Upper lobe of right lung (tissue), 1 donor: ENCODE data around the gene TMEM132A. TPM values are rescaled to one million over a fixed set of nuclear protein-coding genes. Genes with fewer than 3 reads are reported as not detected.
A peak's percentile ranks its signal among the peaks of the same experiment; 100 is the strongest.

Experiments
- ATAC-seq: fragments of 200-7000 bp; cut with Tn5 transposase; one replicate; pipeline ENCODE4 v1.9.1; 2020; ENCODE audit warnings: mild to moderate bottlenecking, moderate library complexity
- DNase-seq: peaks from one replicate; pipeline ENCODE4 v3.0.0-alpha.2; 2020
- H3K27ac ChIP-seq: fragments of 200-600 bp; one replicate; pipeline ENCODE4 v1.8.0; 2022
- H3K27me3 ChIP-seq: fragments of 200-600 bp; one replicate; pipeline ENCODE4 v1.8.0; 2022; ENCODE audit warnings: mild to moderate bottlenecking
- H3K36me3 ChIP-seq: fragments of 200-600 bp; one replicate; pipeline ENCODE4 v1.8.0; 2022
- H3K4me1 ChIP-seq: fragments of 200-600 bp; one replicate; pipeline ENCODE4 v1.8.0; 2022
- H3K4me3 ChIP-seq: fragments of 200-600 bp; one replicate; pipeline ENCODE4 v1.8.0; 2022; ENCODE audit warnings: mild to moderate bottlenecking
- H3K9me3 ChIP-seq: fragments of 200-600 bp; one replicate; pipeline ENCODE4 v1.8.0; 2022
- intact Hi-C: fragments of 100-400 bp; cut with DNase I; formaldehyde crosslinking; loops from one replicate; pipeline ENCODE4 v1.11.0; 2022
- long read RNA-seq: library from polyadenylated mRNA; unstranded; transcript quantifications from one replicate; pipeline ENCODE4 v2.0.0, GENCODE V29; 2021
- total RNA-seq: library from RNA; stranded (reverse); fragmentation: NEBNext Ultra II Directional; extraction: Animal tissue kit (Norgen Biotek cat#: 25700); gene quantifications from one replicate; pipeline ENCODE4 v1.2.1, GENCODE V29; 2021
- TF ChIP-seq, protein P1 (sequence below): fragments of 200-600 bp; IDR thresholded peaks from one replicate; pipeline ENCODE4 v1.8.0; 2022; ENCODE audit warnings: antibody characterized with exemption
- donor health status: DM: no; HTN: yes; CAD: no; lungs with severe emphysema.

Gene TMEM132A, protein sequence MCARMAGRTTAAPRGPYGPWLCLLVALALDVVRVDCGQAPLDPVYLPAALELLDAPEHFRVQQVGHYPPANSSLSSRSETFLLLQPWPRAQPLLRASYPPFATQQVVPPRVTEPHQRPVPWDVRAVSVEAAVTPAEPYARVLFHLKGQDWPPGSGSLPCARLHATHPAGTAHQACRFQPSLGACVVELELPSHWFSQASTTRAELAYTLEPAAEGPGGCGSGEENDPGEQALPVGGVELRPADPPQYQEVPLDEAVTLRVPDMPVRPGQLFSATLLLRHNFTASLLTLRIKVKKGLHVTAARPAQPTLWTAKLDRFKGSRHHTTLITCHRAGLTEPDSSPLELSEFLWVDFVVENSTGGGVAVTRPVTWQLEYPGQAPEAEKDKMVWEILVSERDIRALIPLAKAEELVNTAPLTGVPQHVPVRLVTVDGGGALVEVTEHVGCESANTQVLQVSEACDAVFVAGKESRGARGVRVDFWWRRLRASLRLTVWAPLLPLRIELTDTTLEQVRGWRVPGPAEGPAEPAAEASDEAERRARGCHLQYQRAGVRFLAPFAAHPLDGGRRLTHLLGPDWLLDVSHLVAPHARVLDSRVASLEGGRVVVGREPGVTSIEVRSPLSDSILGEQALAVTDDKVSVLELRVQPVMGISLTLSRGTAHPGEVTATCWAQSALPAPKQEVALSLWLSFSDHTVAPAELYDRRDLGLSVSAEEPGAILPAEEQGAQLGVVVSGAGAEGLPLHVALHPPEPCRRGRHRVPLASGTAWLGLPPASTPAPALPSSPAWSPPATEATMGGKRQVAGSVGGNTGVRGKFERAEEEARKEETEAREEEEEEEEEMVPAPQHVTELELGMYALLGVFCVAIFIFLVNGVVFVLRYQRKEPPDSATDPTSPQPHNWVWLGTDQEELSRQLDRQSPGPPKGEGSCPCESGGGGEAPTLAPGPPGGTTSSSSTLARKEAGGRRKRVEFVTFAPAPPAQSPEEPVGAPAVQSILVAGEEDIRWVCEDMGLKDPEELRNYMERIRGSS
- 18.4 TPM for total RNA-seq
- long read RNA-seq, transcript TMEM132A-201 (11 exons, 3,480 nt), result major isoform, 5 of 40 reads
- long read RNA-seq, partial matches to known transcripts, result 25 of 40 reads
- long read RNA-seq, other reads (novel, unspliced or antisense), result 5 of 40 reads

DNA sequence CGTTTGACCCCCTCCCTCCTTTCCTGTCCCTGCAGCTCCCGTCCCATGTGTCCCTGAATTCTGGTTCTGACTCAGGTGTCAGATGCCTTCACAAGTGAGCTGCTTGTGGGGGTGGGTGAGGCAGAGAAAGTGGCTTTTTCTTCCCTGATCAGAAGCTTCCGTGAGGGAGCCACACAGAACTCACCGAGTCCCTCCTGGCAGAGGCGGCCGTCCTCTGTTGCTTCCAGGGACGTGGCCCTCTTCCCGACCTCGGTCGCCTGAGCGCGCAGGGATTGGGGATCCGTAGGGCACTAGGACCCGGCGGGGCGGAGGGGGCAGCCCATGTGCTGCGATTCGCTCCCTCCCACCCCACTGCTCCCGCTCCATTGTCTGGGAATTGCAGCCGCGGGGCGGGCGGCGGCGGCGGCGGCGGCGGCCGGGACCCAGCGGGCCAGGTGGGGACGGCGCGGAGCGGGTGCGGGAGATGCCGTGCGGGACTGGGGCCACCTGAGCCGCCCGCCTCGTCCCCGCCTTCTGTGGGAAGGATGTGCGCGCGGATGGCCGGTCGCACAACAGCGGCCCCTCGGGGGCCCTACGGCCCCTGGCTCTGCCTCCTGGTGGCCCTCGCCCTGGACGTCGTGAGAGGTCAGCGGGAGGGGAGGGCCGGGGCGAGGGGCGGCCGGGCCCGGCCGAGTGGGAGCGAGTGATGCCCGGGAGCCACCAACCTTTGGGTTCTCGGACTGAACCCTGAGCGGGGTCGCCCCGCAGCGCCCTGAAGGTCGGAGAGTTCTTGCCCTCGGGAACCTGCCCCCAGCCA, at the start of gene TMEM132A:
TSS of gene TMEM132A (plus strand) at position 351 of the 796 bp plus-strand sequence. CDS start at position 525, 174 bp downstream.
- H3K36me3 ChIP-seq, result peaks cover 38% of the 10 kb centered on the region
- H3K4me1 ChIP-seq, result peaks cover 21% of the 10 kb centered on the region
- intact Hi-C loops, result no loop called here
- no peak within 1 kb of the TSS for H3K27ac ChIP-seq
- TF ChIP-seq, protein P1, sequence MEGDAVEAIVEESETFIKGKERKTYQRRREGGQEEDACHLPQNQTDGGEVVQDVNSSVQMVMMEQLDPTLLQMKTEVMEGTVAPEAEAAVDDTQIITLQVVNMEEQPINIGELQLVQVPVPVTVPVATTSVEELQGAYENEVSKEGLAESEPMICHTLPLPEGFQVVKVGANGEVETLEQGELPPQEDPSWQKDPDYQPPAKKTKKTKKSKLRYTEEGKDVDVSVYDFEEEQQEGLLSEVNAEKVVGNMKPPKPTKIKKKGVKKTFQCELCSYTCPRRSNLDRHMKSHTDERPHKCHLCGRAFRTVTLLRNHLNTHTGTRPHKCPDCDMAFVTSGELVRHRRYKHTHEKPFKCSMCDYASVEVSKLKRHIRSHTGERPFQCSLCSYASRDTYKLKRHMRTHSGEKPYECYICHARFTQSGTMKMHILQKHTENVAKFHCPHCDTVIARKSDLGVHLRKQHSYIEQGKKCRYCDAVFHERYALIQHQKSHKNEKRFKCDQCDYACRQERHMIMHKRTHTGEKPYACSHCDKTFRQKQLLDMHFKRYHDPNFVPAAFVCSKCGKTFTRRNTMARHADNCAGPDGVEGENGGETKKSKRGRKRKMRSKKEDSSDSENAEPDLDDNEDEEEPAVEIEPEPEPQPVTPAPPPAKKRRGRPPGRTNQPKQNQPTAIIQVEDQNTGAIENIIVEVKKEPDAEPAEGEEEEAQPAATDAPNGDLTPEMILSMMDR, result no peak
- H3K4me3 ChIP-seq, result peak within 1 kb of the TSS; percentile 61
- no peaks in the 10 kb centered on the region for H3K9me3 ChIP-seq
- ATAC-seq (peak; percentile 86), DNase-seq (peak; percentile 81)
- peaks cover 9% of the 10 kb centered on the region for H3K27me3 ChIP-seq

DNA sequence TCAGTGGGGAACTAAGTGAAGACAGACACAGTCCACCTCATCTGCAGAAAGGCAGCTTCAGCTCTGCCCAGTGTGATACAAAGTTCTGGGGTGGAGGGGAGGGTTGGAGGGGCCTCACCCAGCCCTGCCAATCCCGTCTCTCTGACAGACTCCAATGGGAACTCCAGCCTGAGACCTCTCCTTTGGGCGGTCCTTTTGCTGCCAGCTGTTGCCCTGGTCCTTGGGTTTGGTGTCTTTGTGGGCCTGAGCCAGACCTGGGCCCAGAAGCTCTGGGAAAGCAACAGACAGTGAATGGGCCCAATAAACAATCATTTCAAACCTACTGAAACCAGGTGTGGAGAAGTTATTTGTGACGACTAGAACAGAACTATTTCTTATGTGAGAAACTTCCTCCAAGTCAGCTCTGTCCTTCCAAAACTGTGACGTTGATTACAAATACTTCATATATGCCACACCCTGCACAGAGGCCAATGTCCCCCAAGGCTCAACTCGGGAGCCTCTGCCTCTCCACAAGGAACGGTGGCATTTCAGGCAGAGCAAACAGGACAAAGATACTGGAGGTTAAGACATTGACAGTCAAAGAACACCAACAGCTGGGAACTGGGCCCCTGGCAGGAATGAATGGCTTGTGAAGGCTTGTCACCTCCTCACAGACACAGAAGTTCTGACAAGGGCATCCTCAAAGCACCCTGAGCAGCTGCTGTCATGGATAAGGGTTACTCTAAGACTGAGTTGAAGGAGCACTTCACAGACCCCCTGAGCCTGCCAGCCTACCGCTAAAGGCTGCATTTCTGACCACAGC, 48.7 kb upstream of the TMEM132A start:
- Histone ChIP-seq H3K27me3 (no peaks in the 10 kb centered on the region), H3K4me3 (no peak overlapping the region), H3K4me1 (peaks cover 20% of the 10 kb centered on the region), H3K36me3 (no peaks in the 10 kb centered on the region), H3K27ac (no peak overlapping the region), H3K9me3 (no peaks in the 10 kb centered on the region)
- DNase-seq, result peak; percentile 43
- TF ChIP-seq, protein P1, result no peak
- ATAC-seq, result no peak
- intact Hi-C loops, result no loop called here

DNA sequence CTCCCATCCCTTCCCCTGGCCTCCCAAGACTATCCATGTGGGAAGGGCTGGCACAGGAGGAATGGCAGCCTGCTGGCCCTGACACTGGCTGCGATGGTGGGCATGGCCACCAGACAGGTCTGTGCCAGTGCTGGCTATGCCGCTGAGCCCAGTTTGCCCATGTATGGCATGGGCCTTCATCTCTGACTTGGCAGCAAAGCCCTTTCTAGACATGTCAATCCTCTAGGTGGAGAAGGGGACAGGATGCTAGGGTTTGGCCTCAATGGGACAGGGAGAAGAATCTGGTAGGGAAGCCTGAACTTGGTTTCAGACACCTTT, 48.1 kb upstream of the TMEM132A start:
- Histone ChIP-seq H3K4me3 (no peak overlapping the region), H3K27me3 (no peaks in the 10 kb centered on the region), H3K4me1 (peaks cover 18% of the 10 kb centered on the region), H3K27ac (no peak overlapping the region), H3K9me3 (no peaks in the 10 kb centered on the region), H3K36me3 (no peaks in the 10 kb centered on the region)
- ATAC-seq (no peak), DNase-seq (no peak)
- intact Hi-C loops, result no loop called here
- TF ChIP-seq, protein P1, result no peak

DNA sequence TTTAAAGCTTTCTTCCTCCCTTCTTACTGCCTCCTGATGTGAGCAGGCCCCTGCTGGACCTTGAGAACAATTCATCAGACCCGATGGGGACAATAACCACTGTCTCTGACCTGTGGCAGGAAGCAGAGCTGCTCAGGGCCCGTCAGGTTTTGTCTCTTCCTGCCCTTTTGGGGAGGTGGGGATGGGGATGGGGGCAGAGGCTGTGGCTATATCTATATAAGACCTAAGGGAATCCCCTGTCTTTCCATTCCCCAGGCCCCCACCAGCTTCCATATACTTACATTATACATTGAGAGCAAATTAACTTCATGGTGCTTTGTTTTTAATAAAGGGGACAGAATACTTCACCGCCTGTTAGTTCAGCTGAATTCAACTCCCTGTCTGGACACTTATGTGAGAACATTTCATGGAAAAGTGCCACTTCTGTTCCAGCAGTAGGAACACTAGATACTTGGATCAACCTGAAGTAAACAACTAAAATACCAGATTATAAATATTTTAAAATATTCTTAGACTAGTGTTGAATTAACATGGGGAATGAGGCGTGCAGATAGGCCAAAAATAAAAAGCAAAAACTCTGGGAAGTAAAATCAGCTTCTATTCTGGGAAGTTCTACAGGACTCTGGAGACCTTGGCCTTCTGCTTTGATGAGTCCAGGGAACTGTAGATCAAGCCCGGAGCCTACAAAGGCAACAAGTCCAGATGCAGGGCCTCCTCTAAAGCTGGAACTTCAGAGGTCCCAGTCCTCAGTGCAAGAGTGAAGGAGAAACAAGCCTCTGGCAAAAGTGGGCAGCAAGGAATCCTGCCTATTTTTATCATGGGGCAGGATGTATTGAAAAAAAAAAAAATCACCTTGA, 45.8 kb upstream of the TMEM132A start:
- Histone ChIP-seq H3K4me1 (no peaks in the 10 kb centered on the region), H3K36me3 (no peaks in the 10 kb centered on the region), H3K27ac (peak overlapping the region; percentile 31), H3K4me3 (no peak overlapping the region), H3K9me3 (no peaks in the 10 kb centered on the region), H3K27me3 (no peaks in the 10 kb centered on the region)
- peak; percentile 3 for DNase-seq
- no peak for ATAC-seq
- TF ChIP-seq, protein P1, result no peak
- intact Hi-C loops, result no loop called here
